ENCODE data around the gene MRM2. TPM values are rescaled to one million over a fixed set of nuclear protein-coding genes. Genes with fewer than 3 reads are reported as not detected.

Gene MRM2
- total and polyA plus RNA-seq, 10 of the 15 experiments (the other 5 are each of a cell fraction or from before 2014, with no cell fraction given), result 43.2 to 128 (median 71.4) TPM

GRCh38 chr7:2191016-2191415 lies 51.0 kb downstream of the MRM2 start:
- Histone ChIP-seq H3K79me2 (ENCODE audit: control insufficient read depth, insufficient read depth, low read length) (no peaks in the 10 kb centered on the region), H3K4me2 (ENCODE audit: control insufficient read depth, insufficient read depth) (no peak overlapping the region), H3K9ac (ENCODE audit: control insufficient read depth, insufficient read depth, low read length) (no peak overlapping the region), H3K9me3 (replicated peaks; ENCODE audit: control insufficient read depth, insufficient read depth, low read length) (peaks cover 6% of the 10 kb centered on the region; the same call in 2 of the 3 replicates), H2AFZ (ENCODE audit: control insufficient read depth, low read depth, low read length) (no peak overlapping the region), H3K4me1 (ENCODE audit: control insufficient read depth, insufficient read depth, low read length) (no peaks in the 10 kb centered on the region), H4K20me1 (ENCODE audit: control insufficient read depth, insufficient read depth) (no peaks in the 10 kb centered on the region), H3K27me3 (replicated peaks in 1 of 2; ENCODE audit: control insufficient read depth in 2 of 2, insufficient read depth in 2 of 2, low read length in 1 of 2) (no peaks in the 10 kb centered on the region), H3K27ac (ENCODE audit: control insufficient read depth, insufficient read depth) (no peak overlapping the region), H3K36me3 (ENCODE audit: control insufficient read depth in 2 of 2, insufficient read depth in 2 of 2, low read length in 1 of 2) (peaks cover 7 to 9% of the 10 kb centered on the region in 2 experiments), H3K4me3 (no peak overlapping the region)
- intact Hi-C loops (cut with micrococcal nuclease; ENCODE audit: unreplicated experiment) (no loop called here), in situ Hi-C loops (cut with MboI) (no loop called here)
- 97% methylated on average over 9 of the region's 9 CpGs for WGBS (ENCODE audit: insufficient coverage, insufficient replicate concordance, low lambda C conversion rate, missing lambda C conversion rate)
- ATAC-seq (no peak), FAIRE-seq (no peak), DNase-seq (ENCODE audit: low read depth, low spot score) (no peak)
- POLR2A ChIA-PET, result interaction anchor here (1.0 kb wide), 1 partner anchor 10 kb away, joined by 4 read pairs; no protein-coding TSS in a partner anchor
- no TSS peak for BruUV-seq (replicated peaks)
- SMC1A ChIA-PET (ENCODE audit: uncharacterized antibody, unreplicated experiment), result no interaction called here
- CTCF ChIA-PET, result no interaction called here
- RAD21 ChIA-PET (ENCODE audit: unreplicated experiment), result no interaction called here
- TF ChIP-seq SUZ12 (IDR thresholded peaks at IDR 0.05; ENCODE audit: unreplicated experiment) (no peak), CREM (IDR thresholded peaks at IDR 0.05; ENCODE audit: low read depth) (no peak)

GRCh38 chr7:2190531-2190930 lies 51.5 kb downstream of the MRM2 start:
- H3K79me2 ChIP-seq (ENCODE audit: control insufficient read depth, insufficient read depth, low read length), result no peaks in the 10 kb centered on the region
- POLR2A ChIA-PET, result interaction anchor here (1.0 kb wide), 1 partner anchor 10 kb away, joined by 4 read pairs; no protein-coding TSS in a partner anchor
- ATAC-seq, result no peak
- intact Hi-C loops (cut with micrococcal nuclease; ENCODE audit: unreplicated experiment) (no loop called here), in situ Hi-C loops (cut with MboI) (no loop called here)
- no peak for FAIRE-seq
- RAD21 ChIA-PET (ENCODE audit: unreplicated experiment), result no interaction called here
- no peak for DNase-seq (ENCODE audit: low read depth, low spot score)
- BruUV-seq (replicated peaks), result TSS peak; percentile 11
- H3K9me3 ChIP-seq (replicated peaks; ENCODE audit: control insufficient read depth, insufficient read depth, low read length), result peaks cover 4% of the 10 kb centered on the region; the same call in 2 of the 3 replicates
- WGBS (ENCODE audit: insufficient coverage, insufficient replicate concordance, low lambda C conversion rate, missing lambda C conversion rate), result 98% methylated on average over 10 of the region's 10 CpGs
- no peak overlapping the region for H3K4me2 ChIP-seq (ENCODE audit: control insufficient read depth, insufficient read depth)
- no peak overlapping the region for H2AFZ ChIP-seq (ENCODE audit: control insufficient read depth, low read depth, low read length)
- no peaks in the 10 kb centered on the region for H4K20me1 ChIP-seq (ENCODE audit: control insufficient read depth, insufficient read depth)
- SMC1A ChIA-PET (ENCODE audit: uncharacterized antibody, unreplicated experiment), result interaction anchor here (0.6 to 1.6 kb wide), 3 partner anchors 10 to 608 kb away, joined by 3 to 4 read pairs (median 4); no protein-coding TSS in a partner anchor
- H3K9ac ChIP-seq (ENCODE audit: control insufficient read depth, insufficient read depth, low read length), result no peak overlapping the region
- H3K27me3 ChIP-seq (replicated peaks in 1 of 2; ENCODE audit: control insufficient read depth in 2 of 2, insufficient read depth in 2 of 2, low read length in 1 of 2), result no peaks in the 10 kb centered on the region
- H3K4me3 ChIP-seq, result no peak overlapping the region
- no peak overlapping the region for H3K27ac ChIP-seq (ENCODE audit: control insufficient read depth, insufficient read depth)
- CTCF ChIA-PET, result no interaction called here
- no peaks in the 10 kb centered on the region for H3K4me1 ChIP-seq (ENCODE audit: control insufficient read depth, insufficient read depth, low read length)
- H3K36me3 ChIP-seq (ENCODE audit: control insufficient read depth in 2 of 2, insufficient read depth in 2 of 2, low read length in 1 of 2), result peaks cover 2 to 7% of the 10 kb centered on the region in 2 experiments
- TF ChIP-seq BMI1 (IDR thresholded peaks at IDR 0.05; ENCODE audit: borderline replicate concordance) (no peak), HDAC2 (IDR thresholded peaks at IDR 0.05) (no peak), ZBTB4 (CRISPR knock-in tag; IDR thresholded peaks at IDR 0.05) (no peak), ZZZ3 (IDR thresholded peaks at IDR 0.05; ENCODE audit: control insufficient read depth, insufficient read length, low read depth) (no peak), SIX5 (IDR thresholded peaks at IDR 0.05; ENCODE audit: low read depth, low read length, severe bottlenecking) (no peak), ZNF687 (IDR thresholded peaks at IDR 0.05) (no peak), TBL1XR1 (IDR thresholded peaks at IDR 0.05; ENCODE audit: low read depth, low read length) (no peak), TCF12 (IDR thresholded peaks at IDR 0.05; ENCODE audit: low read depth, low read length) (no peak), ZNF24 (IDR thresholded peaks at IDR 0.05) (no peak), BACH1 (IDR thresholded peaks at IDR 0.05; ENCODE audit: borderline replicate concordance) (no peak)
